ENCODE measurements around the gene PROS1. TPM values are rescaled to one million over a fixed set of nuclear protein-coding genes. Genes with fewer than 3 reads are reported as not detected.

PROS1 gene
- total and polyA plus RNA-seq, 9 of the 15 experiments (the other 6 are each of a cell fraction or from before 2014, with no cell fraction given): 5.5 to 50.5 (median 22.7) TPM

GRCh38 chr3:93983408-93983807 is 9.7 kb upstream of the PROS1 start:
- FAIRE-seq: no peak
- Histone ChIP-seq H3K4me2 (ENCODE audit: insufficient read depth, low read length) (no peak overlapping the region), H3K4me3 (no peak overlapping the region), H3K27me3 (ENCODE audit: control insufficient read depth in 2 of 2, insufficient read depth in 2 of 2, low read length in 2 of 2) (no peaks in the 10 kb centered on the region), H4K20me1 (replicated peaks; ENCODE audit: control insufficient read depth, insufficient read depth, low read length) (no peaks in the 10 kb centered on the region), H2AFZ (ENCODE audit: low read depth, low read length) (no peak overlapping the region), H3K4me1 (replicated peaks in 1 of 2; ENCODE audit: control insufficient read depth in 2 of 2, insufficient read depth in 2 of 2, low read length in 2 of 2) (peaks cover 3 to 8% of the 10 kb centered on the region in 2 experiments; a peak in 2 of 5 replicates), H3K9me3 (replicated peaks; ENCODE audit: control insufficient read depth, insufficient read depth, low read depth, low read length) (no peaks in the 10 kb centered on the region), H3K79me2 (ENCODE audit: control insufficient read depth, insufficient read depth, low read length) (peaks cover 79% of the 10 kb centered on the region), H3K9ac (ENCODE audit: insufficient read depth in 1 of 2, low read depth in 2 of 2, low read length in 2 of 2) (peak overlapping the region in 1 of 2 experiments; percentile 40; a peak in 1 of 4 replicates), H3K27ac (ENCODE audit: extremely low read depth, low read depth, low read length) (no peak overlapping the region), H3K9me1 (ENCODE audit: control insufficient read depth, insufficient read depth, low read length) (no peaks in the 10 kb centered on the region), H3K36me3 (ENCODE audit: control insufficient read depth, insufficient read depth, low read length) (no peaks in the 10 kb centered on the region)
- ATAC-seq: no peak
- in situ Hi-C loops (cut with MboI) (no loop called here), intact Hi-C loops (cut with micrococcal nuclease) (no loop called here)
- POLR2A ChIA-PET: no interaction called here
- CTCF ChIA-PET (ENCODE audit: low intra/inter-chr PET ratio): no interaction called here
- 54% methylated on average over 3 of the region's 3 CpGs for WGBS (ENCODE audit: insufficient coverage, low coverage, missing lambda C conversion rate)
- no TSS peak for BruUV-seq (replicated peaks)
- DNase-seq (ENCODE audit: extremely low read depth in 1 of 4, low spot score in 3 of 4): no peak
- TF ChIP-seq RREB1 (CRISPR knock-in tag; IDR thresholded peaks at IDR 0.05) (no peak), TOE1 (IDR thresholded peaks at IDR 0.05; ENCODE audit: borderline replicate concordance) (no peak), TOE1 (CRISPR knock-in tag; IDR thresholded peaks at IDR 0.05; ENCODE audit: borderline replicate concordance, low read depth) (no peak), CHAMP1 (IDR thresholded peaks at IDR 0.05) (no peak), U2AF2 (optimal IDR thresholded peaks at IDR 0.05; ENCODE audit: low read depth, low read length) (no peak), GTF2E2 (tag; IDR thresholded peaks at IDR 0.05) (no peak), ZNF316 (IDR thresholded peaks at IDR 0.05) (peak; percentile 67)

Measured in K562 (cell line).